HG03342 (cell line): Measurements from ENCODE around the gene SCRN3.
"Not testable (repeated sequence)": the region's sequence is repeated elsewhere in the genome, so short reads cannot be mapped to it uniquely, and the experiment has no call there.

ENCODE experiments used
- ATAC-seq: cut with Tn5 transposase; IDR thresholded peaks from one replicate; pipeline ENCODE4 v1.9.1; 2021; ENCODE audit warnings: mild to moderate bottlenecking, moderate library complexity; ENCODE audit not compliant: unreplicated experiment

SCRN3 gene

GRCh38 chr2:174403628-174404027, 8.1 kb downstream of the SCRN3 start:
- ATAC-seq: no peak

- ATAC-seq: not testable (repeated sequence)
These were observed 14.5 kb downstream of the SCRN3 start for GRCh38 chr2:174410039-174410438.

GRCh38 chr2:174412256-174412655, 16.7 kb downstream of the SCRN3 start:
- ATAC-seq: no peak

GRCh38 chr2:174428214-174428613, 32.7 kb downstream of the SCRN3 start:
- ATAC-seq: no peak

GRCh38 chr2:174430066-174430465, 34.5 kb downstream of the SCRN3 start:
- ATAC-seq: no peak

GRCh38 chr2:174431902-174432301, 36.4 kb downstream of the SCRN3 start:
- ATAC-seq: no peak

GRCh38 chr2:174436351-174436750, 40.8 kb downstream of the SCRN3 start:
- no peak for ATAC-seq

GRCh38 chr2:174438146-174438886, 42.8 kb downstream of the SCRN3 start:
- no peak for ATAC-seq

- no peak for ATAC-seq
These were observed 43.8 kb downstream of the SCRN3 start for GRCh38 chr2:174439323-174439722.

GRCh38 chr2:174439950-174440349, 44.4 kb downstream of the SCRN3 start:
- no peak for ATAC-seq

- no peak for ATAC-seq
These were observed 47.3 kb downstream of the SCRN3 start for GRCh38 chr2:174442546-174443510.

GRCh38 chr2:174444761-174445160, 49.2 kb downstream of the SCRN3 start:
- ATAC-seq: no peak

- ATAC-seq: no peak
These were observed 49.7 kb downstream of the SCRN3 start for GRCh38 chr2:174445248-174445647.

- no peak for ATAC-seq
These were observed 51.0 kb downstream of the SCRN3 start for GRCh38 chr2:174446531-174446930.

GRCh38 chr2:174449033-174449432, 53.5 kb downstream of the SCRN3 start:
- no peak for ATAC-seq

GRCh38 chr2:174450021-174450816, 54.7 kb downstream of the SCRN3 start:
- ATAC-seq: no peak

- ATAC-seq: no peak
These were observed 59.0 kb downstream of the SCRN3 start for GRCh38 chr2:174454566-174454965.

GRCh38 chr2:174461221-174461620, 65.7 kb downstream of the SCRN3 start:
- no peak for ATAC-seq

GRCh38 chr2:174465327-174465726, 69.8 kb downstream of the SCRN3 start:
- ATAC-seq: no peak

GRCh38 chr2:174473796-174474195, 78.3 kb downstream of the SCRN3 start:
- no peak for ATAC-seq

GRCh38 chr2:174477759-174478158, 82.2 kb downstream of the SCRN3 start:
- no peak for ATAC-seq
